GM19193 (cell line): ENCODE measurements around the gene ASIC1.

ENCODE experiments used
- POLR2A ChIP-seq: IDR thresholded peaks from 4 replicates; pipeline ENCODE4 v1.6.1; 2011; ENCODE audit not compliant: insufficient read depth, insufficient read length; ENCODE audit errors: extremely low read depth

Gene ASIC1

DNA sequence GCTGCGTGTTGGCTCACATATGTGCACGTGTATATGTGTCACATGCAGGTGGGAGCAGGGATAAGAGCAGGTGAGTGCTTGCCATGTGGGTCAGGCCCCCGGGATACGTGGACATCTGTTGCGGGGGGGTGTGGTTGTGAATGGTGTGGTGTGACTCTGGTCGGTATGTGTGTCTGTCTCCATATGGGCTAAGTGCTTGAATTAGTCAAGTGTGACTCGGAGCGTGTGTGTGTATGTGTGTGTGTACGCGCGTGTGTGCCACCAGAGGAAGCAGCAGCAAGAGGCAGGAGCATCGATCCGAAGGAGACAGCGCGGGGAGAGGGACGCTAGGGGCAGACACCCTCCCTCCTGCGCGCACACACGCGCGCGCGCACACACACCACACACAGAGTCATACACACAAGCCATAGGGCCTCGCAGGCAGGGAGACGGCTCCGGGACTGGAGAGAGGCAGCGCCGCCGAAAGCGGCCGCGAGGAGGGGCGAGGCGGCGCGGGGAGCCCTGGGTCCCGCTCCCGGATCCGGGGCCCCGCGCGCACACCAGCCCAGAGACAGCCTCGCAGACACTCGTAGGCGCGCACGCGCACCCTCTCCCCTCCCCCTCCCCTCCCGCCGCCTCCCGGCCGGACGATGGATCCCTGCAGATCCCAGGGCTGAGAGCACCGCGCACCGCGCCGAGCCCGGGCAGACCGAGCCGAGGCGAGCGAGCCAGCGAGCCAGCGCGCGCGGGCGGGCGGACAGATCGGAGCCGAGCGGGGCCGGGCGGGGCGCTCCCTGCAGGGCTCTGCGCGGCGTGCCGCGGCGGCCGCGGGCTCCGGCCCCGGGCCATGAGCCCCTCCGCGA lies at the start of gene ASIC1:
Gene ASIC1 (plus strand): TSS at position 597 of the 842 bp plus-strand sequence. CDS start 1,171 bp downstream, outside the sequence.
- no peak for TF ChIP-seq POLR2A

DNA sequence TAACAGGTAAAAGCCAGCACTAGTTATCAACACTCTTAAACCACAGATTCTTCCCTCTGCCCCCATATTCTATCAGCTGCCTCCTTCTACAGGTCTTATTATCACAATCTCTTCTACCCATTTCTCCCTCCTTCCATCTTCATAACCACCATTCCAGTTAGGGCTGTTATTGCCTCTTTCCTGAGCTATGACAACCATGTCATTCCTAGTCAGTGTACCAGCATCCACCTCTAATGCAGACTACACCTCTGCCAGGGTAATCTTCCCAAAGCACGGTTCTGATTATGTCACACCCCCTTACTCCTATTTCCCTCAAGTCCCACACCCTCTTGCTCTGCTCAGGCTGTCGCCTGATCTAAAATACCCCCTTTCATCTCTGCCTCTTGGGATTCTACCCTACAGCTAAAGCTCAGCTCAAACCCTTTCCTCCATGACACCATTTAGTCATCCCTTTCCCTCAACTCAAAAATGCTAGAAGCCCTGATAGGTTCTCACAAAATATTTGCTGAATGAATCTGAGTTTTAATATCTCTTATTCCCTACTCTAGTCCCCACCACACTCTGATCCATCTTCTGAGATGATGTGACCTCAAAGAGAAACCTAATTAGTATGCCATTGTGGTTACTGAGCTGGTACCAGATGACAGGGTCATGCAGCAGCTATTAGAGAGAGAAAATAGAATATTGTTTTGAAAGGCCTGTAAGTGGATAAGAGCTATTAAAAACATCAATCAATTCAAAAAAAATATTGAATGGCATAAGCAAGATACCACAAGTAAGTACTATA lies 43.8 kb upstream of the ASIC1 start:
- no peak for TF ChIP-seq POLR2A

DNA sequence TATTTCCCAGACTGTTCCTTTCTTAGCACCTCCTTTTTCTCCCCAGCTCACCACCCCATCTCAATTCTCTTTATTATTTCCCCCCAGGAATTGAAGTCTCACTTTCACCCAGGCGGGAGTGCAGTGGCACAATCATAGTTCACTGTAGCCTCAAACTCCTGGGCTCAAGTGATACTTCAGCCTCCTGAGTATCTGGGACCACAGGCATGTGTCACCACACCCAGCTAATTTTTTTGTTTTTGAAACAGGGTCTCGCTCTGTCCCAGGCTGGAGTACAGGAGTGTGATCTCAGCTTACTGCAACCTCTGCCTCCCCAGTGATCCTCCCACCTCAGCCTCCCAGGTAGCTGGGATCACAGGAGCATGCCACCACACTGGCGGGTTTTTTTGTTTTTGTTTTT lies 43.1 kb upstream of the ASIC1 start:
- no peak for TF ChIP-seq POLR2A

DNA sequence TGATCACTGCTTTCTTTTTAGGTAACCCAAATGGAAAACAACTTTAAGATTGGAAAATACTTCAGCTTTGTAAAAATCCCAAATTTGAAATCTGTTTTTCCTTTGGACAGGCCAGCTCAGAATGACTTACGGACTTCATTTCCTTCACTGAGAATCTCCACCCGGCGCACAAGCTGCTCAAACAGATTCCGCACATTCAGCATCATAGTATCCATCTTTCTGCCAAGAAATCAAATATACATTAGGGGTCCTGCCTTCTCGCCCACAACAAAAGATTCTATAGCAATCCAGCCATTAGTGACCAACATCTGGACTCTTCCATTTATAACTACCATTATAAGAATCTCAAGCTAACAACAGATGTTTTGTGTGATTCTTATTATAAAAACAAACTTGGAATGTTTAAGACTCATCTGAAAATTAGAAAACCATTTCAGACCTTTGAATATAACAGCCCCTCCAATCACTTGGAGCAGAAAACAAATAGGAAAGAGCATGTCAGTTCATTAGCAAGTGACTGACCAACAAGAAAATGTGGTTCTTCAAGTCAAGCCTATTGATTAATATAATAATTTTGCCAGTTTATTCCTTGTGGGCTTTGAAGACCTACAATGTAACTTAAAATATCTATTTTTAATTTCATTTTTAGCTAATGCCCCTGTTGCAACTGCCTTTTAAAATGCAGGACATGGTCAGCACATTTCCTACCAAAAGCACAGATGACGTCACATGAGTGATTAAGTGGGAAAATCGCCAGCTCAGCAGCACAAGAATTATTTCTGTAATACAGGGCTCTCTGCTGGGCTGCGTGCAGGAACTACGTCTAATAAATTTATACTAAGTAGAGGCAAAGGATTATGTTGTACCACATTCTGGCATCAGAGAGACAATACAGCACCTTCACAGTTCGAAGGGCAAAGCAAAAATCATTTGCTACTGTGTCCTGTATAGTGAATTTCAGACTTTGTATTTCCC lies 40.6 kb upstream of the ASIC1 start:
- TF ChIP-seq POLR2A: no peak

DNA sequence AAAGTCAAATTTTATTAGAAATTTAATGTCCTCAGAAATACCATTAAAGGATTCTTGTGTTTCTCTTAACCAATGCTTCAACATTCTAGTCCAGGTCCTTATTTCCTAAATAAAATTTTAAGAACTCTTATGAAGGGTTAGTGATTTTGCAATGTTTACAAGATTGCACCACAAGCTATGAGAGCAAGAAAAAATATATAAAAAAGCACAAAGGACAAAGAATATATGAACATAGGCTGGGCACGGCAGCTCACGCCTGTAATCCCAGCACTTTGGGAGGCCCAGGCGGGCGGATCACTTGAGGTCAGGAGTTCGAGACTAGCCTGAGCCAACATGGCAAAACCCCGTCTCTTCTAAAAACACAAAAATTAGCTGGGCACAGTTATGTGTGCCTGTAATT lies 39.8 kb upstream of the ASIC1 start:
- TF ChIP-seq POLR2A: no peak

DNA sequence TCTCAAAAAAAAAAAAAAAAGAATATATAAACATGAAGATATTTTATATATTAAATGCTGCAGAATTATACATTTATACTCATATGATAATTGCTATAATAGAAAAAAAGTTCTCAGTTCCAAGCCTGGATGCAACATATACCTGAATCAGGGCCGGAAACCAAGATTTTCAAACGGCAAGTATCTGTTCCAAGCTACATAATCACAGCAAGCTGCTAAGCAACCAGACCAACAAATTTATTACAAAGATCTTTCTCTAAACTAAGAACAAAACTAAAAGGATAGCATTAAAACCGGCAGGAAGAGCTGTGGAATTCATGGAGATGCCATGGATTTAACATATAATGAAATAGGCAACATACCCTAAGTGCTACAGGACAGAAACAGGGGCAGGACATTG lies 39.2 kb upstream of the ASIC1 start:
- TF ChIP-seq POLR2A: no peak

DNA sequence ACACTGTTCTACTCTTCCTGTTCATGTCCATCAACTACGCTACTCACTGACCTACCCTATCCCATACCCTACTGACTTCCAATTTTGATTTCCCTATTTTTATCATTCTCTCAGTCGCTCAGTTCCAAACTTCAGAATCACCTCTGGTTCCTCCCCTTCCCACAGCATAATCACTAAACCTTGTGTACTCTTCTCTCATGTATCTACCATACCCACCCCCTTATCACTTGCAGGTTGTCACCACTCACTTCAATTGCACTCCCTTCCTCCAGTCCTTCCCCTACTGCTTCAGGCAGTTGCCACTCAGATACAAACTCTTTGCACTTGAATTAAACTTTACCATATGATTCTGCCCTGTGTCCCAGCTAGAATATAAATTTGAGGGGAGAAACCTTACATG lies 38.4 kb upstream of the ASIC1 start:
- no peak for TF ChIP-seq POLR2A

DNA sequence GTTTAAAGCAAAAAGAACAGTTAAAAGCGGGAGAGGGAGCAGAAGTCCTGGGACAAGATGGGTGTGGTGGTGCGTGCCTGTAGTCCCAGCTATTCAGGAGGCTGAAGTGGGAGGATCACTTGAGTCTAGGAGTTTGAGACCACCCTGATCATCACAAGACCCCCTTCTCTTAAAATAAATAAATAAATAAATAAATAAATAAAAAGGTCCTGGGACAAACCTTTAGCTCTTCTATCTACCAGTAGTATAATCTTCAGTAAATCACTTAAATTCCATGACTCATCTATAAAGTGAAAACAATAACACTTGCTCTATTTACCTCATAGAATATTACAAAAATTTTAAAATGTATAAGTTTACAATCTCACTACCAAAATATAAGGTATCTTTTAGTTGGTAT lies 37.9 kb upstream of the ASIC1 start:
- TF ChIP-seq POLR2A: no peak

DNA sequence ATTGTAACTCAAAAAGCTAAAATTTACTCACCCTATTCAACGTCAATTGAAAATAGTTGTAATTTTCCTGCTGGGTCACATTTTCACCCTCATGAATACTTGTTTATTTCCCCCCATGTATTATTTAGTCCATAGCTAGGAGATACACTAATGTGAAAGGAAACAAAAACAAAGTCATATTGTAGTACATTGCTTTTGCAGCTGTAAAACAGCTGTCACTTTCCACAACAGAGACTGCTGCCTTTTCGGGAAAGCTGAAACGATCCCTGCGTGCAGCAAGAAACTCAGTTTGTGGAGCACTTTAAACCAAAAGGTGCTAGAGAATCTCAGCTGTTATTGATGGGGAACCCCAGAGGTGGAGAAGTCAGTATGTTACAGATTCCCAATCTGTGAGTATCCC lies 36.4 kb upstream of the ASIC1 start:
- TF ChIP-seq POLR2A: no peak

DNA sequence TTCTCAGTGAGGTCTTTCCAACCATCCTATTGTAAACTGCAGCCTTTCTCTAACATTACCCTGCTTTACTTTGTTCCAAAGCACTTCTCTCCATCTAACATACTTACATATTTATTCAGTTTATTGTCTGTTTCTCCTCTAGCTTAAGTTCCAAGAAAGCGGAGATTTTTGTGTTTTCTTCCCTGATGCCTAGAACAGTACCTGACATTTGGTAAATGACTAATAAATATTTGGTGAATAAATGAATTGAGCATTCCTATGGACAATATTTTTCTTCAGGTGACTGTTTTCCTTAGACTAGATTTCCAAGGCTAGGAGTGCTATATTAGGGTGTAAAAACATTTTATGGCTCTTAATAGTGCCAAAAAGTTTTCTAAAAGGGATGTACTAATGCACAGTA lies 34.5 kb upstream of the ASIC1 start:
- no peak for TF ChIP-seq POLR2A

DNA sequence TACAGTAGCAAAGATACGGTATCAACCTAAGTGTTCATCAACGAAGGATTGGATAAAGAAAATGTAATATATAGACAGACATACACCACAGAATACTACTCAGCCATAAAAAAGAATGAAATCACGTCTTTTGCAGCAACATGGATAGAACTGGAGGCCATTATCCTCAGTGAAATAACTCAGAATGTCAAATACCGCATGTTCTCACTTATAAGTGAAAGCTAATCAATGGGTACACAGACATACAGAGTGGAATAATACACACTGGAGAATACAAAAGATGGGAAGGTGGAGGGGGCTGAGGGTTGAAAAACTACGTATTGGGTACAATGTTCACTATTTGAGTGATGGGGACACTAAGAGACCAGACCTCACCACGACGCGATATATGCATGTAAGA lies 33.2 kb upstream of the ASIC1 start:
- TF ChIP-seq POLR2A: no peak

DNA sequence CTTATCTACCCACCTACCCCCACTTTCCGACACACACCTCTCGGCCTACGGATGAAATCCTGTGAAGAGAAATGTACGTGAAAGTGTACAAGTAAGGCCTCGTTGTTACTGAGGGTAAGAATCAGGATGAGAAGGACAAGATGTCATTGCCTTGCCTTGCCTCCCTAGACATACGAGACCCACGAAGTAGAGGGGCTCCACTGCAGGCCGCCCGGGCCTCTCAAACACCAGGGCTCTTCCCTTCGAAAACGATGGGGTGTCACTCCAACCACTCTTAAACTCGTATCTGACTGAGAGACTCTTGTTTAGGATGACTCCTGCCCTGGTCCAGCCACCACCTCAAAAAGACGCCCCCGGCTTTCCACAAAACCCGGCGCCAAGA lies 32.6 kb upstream of the ASIC1 start:
- no peak for TF ChIP-seq POLR2A

DNA sequence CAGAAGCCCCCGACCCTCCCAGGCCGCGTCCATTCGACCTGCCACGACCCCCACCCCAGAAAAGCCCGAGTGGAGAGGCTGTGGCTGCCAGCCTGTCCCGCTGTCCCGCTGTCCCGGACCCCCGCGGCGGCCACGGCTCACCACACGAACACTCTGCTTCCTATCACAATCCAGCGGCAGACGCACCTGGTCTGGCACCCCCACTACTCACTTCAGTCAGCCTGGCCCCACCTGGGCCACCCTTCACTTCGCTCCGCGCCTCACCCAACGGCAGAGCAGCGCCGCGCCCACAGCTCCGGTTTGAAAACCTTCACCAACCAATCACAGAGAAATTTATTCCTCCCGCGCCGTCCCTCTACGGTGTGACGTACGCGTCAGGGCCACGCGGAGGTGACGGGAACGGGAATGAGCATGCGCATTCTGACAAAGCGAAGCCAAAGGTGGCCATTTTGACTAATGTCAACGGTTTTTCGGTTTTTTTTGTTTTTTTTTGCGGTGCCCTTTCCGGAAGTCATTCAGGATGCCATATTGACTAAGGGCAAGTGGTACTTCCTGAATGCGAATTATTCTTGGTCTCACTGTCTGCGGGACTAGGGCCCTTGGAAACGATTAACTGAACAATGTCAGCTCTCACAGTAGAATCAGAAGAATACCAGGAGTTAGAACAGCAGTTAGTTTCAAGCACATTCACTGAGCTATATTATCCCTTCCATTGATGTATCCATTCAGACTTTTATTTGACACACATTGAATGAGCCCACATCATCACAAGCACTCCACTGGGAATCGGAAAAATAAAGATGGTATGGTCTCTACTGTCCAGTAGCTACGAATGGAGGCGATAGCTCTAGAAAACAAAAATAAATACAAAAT lies 32.0 kb upstream of the ASIC1 start, which contains the start of gene RACGAP1:
Gene RACGAP1 (minus strand): TSS at position 308 of the 873 bp plus-strand sequence. CDS start 8,779 bp downstream, outside the sequence.
- TF ChIP-seq POLR2A: peak; percentile 81

DNA sequence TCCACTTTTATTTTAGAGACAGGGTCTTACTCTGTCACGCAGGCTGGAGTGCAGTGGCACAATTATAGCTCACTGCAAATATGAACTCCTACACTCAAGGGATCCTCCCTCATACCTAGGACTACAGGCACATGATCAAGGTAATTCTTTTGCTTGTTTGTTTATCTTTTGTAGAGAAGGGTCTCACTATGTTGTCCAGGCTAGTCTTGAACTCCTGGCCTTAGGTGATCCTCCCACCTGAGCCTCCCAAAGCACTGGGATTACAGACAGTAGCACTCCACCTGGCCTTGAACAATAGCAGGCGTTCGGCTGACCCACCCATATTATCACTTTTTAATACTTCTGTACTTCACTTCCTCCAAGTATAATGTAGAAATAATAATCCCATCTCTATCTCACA lies 30.7 kb upstream of the ASIC1 start:
- no peak for TF ChIP-seq POLR2A

DNA sequence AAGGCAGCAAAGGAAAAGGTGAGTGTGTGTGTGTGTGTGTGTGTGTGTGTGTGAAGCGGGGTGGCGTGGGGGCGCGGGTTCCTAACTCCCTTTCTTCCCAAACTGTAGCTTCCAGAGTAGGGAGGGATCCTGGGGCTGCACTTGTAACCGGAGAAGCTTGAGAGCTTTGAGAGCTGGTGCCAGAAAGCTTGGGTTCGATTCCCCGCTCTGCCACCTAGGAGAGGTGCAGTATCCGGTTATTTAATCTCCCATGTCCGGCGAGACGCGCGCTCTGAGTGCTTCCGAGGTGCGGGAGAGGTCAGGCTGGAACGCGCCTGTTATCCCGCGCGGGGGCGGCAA lies 24.9 kb upstream of the ASIC1 start:
- no peak for TF ChIP-seq POLR2A
